Measurements from ENCODE around the gene GPC3. TPM values are rescaled to one million over a fixed set of nuclear protein-coding genes. Genes with fewer than 3 reads are reported as not detected.

GPC3 gene
- total RNA-seq, 2 donors from 2014 or later = 2.7 to 5.2 TPM

DNA sequence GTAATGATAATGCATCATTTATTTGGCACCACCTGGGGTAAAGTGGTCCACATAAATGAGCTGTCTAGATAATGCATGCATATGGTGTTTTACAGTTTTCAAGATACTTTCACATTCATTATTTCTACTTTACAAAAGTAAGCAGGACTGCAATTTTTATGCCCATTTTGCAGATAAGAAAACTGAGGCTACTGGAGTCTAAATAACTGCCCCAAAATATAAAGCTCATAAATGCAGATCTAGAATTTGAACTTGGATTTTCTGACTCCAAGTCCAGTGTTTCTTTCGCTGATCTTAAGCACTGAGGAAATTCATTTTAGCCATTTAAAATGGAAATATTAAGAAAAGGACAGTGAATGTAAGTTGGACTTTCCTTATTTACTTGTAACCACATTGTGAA, 36.5 kb downstream of the GPC3 start:
- TF ChIP-seq POLR2A (IDR thresholded peaks at IDR 0.05) (no peak), POLR2AphosphoS5 (IDR thresholded peaks at IDR 0.05) (no peak)
- TF ChIP-seq, protein P1, sequence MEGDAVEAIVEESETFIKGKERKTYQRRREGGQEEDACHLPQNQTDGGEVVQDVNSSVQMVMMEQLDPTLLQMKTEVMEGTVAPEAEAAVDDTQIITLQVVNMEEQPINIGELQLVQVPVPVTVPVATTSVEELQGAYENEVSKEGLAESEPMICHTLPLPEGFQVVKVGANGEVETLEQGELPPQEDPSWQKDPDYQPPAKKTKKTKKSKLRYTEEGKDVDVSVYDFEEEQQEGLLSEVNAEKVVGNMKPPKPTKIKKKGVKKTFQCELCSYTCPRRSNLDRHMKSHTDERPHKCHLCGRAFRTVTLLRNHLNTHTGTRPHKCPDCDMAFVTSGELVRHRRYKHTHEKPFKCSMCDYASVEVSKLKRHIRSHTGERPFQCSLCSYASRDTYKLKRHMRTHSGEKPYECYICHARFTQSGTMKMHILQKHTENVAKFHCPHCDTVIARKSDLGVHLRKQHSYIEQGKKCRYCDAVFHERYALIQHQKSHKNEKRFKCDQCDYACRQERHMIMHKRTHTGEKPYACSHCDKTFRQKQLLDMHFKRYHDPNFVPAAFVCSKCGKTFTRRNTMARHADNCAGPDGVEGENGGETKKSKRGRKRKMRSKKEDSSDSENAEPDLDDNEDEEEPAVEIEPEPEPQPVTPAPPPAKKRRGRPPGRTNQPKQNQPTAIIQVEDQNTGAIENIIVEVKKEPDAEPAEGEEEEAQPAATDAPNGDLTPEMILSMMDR (IDR thresholded peaks at IDR 0.05) = no peak
- intact Hi-C loops (cut with DNase I) = no loop called here
- Histone ChIP-seq H3K27ac (no peak overlapping the region), H3K36me3 (no peaks in the 10 kb centered on the region), H3K4me1 (replicated peaks) (no peaks in the 10 kb centered on the region), H3K4me3 (no peak overlapping the region), H3K9me3 (no peaks in the 10 kb centered on the region), H3K27me3 (replicated peaks; ENCODE audit: insufficient read depth) (no peaks in the 10 kb centered on the region)
- 100% methylated on average over 1 of the region's 1 CpG for WGBS
- DNase-seq (ENCODE audit: low spot score) = no peak

GRCh38 chrX:133947996-133948395, 37.4 kb downstream of the GPC3 start:
- Histone ChIP-seq H3K36me3 (no peaks in the 10 kb centered on the region), H3K4me1 (replicated peaks) (no peaks in the 10 kb centered on the region), H3K27ac (no peak overlapping the region), H3K4me3 (no peak overlapping the region), H3K27me3 (replicated peaks; ENCODE audit: insufficient read depth) (no peaks in the 10 kb centered on the region), H3K9me3 (no peaks in the 10 kb centered on the region)
- no peak for TF ChIP-seq POLR2A (IDR thresholded peaks at IDR 0.05)
- TF ChIP-seq, protein P1 (IDR thresholded peaks at IDR 0.05) = no peak
- TF ChIP-seq POLR2AphosphoS5 (IDR thresholded peaks at IDR 0.05) = no peak
- 100% methylated on average over 1 of the region's 1 CpG for WGBS
- no peak for DNase-seq (ENCODE audit: low spot score)
- intact Hi-C loops (cut with DNase I) = no loop called here

GRCh38 chrX:133947022-133947421, 38.4 kb downstream of the GPC3 start:
- Histone ChIP-seq H3K9me3 (no peaks in the 10 kb centered on the region), H3K27me3 (replicated peaks; ENCODE audit: insufficient read depth) (no peaks in the 10 kb centered on the region), H3K4me1 (replicated peaks) (no peaks in the 10 kb centered on the region), H3K4me3 (no peak overlapping the region), H3K36me3 (no peaks in the 10 kb centered on the region), H3K27ac (no peak overlapping the region)
- TF ChIP-seq, protein P1 (IDR thresholded peaks at IDR 0.05) = no peak
- TF ChIP-seq POLR2AphosphoS5 (IDR thresholded peaks at IDR 0.05) (no peak), POLR2A (IDR thresholded peaks at IDR 0.05) (no peak)
- intact Hi-C loops (cut with DNase I) = no loop called here
- 90% methylated on average over 2 of the region's 2 CpGs for WGBS
- DNase-seq (ENCODE audit: low spot score) = no peak

- no peak for DNase-seq (ENCODE audit: low spot score)
- Histone ChIP-seq H3K4me1 (replicated peaks) (no peaks in the 10 kb centered on the region), H3K36me3 (no peaks in the 10 kb centered on the region), H3K27ac (no peak overlapping the region), H3K4me3 (no peak overlapping the region), H3K27me3 (replicated peaks; ENCODE audit: insufficient read depth) (no peaks in the 10 kb centered on the region), H3K9me3 (no peaks in the 10 kb centered on the region)
- 83% methylated on average over 1 of the region's 1 CpG for WGBS
- intact Hi-C loops (cut with DNase I) = no loop called here
- no peak for TF ChIP-seq POLR2AphosphoS5 (IDR thresholded peaks at IDR 0.05)
Measured at GRCh38 chrX:133943507-133943906, 41.9 kb downstream of the GPC3 start.

GRCh38 chrX:133939655-133940302, 45.6 kb downstream of the GPC3 start:
- H3K9me3 ChIP-seq = no peaks in the 10 kb centered on the region

More at GRCh38 chrX:133939655-133940302, 45.6 kb downstream of the GPC3 start:
- WGBS = 37% methylated on average over 2 of the region's 2 CpGs
- TF ChIP-seq, protein P1 (IDR thresholded peaks at IDR 0.05) = no peak
- TF ChIP-seq POLR2A (IDR thresholded peaks at IDR 0.05) (no peak), POLR2AphosphoS5 (IDR thresholded peaks at IDR 0.05) (no peak)
- Histone ChIP-seq H3K27ac (no peak overlapping the region), H3K4me3 (no peak overlapping the region), H3K27me3 (replicated peaks; ENCODE audit: insufficient read depth) (no peaks in the 10 kb centered on the region), H3K36me3 (no peaks in the 10 kb centered on the region), H3K4me1 (replicated peaks) (no peaks in the 10 kb centered on the region)
- no peak for DNase-seq (ENCODE audit: low spot score)
- intact Hi-C loops (cut with DNase I) = no loop called here
